Midbrain (tissue), 1 donor: ENCODE data around the gene FAT1.

Experiments used
- DNase-seq: peaks from one replicate; lab custom pipeline; 2025; lab: John Stamatoyannopoulos, UW

FAT1 gene

DNA sequence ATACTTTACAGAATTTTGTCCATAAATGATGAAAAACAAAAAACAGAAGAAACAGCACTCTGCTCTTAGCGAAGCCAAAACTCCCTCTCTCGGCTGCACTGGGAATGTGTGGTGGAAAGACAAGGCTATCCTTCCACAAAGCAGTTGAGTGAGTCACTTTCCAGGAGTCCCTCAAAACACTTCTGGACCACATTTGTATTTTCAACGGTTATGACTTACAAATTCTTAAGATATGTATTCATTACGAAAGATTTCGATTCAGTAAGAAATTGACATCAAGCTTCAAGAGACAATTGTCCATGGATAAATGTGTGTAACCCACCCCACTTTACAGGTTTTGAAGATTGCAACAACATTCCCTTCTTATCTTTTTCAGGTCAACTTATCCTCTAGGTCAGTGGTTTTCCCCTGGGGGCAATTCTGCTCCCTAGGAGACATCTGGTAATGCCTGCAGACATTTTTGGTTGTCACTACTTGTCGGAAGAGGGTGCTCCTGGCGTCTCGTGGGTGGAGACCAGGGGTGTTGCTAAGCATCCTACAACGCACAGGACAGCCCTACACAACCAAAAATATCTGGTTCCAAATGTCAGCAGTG lies 101.6 kb downstream of the FAT1 start:
- no peak for DNase-seq

- no peak for DNase-seq
Measured at GRCh38 chr4:186619088-186619487, 104.6 kb downstream of the FAT1 start.

GRCh38 chr4:186617921-186618320 lies 105.7 kb downstream of the FAT1 start:
- DNase-seq, result no peak

DNA sequence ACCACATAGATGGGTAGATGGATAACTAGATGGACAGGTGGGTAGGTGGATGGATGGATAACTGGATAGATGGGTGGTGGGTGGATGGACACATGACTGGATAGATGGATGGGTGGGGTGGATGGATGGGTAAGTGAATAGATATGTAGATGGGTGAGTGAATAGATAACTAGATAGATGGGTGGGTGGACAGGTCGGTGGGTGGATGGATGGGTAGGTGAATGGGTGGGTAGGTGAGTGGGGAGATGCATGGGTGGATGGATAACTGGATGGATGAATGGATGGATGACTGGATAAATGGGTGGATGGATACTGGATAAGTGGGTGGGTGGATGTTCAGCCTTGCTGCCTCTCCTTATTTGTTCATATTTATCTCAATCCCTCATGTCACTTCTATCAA lies 116.2 kb downstream of the FAT1 start:
- no peak for DNase-seq

- no peak for DNase-seq
Measured at GRCh38 chr4:186606591-186606992, 117.1 kb downstream of the FAT1 start.

DNA sequence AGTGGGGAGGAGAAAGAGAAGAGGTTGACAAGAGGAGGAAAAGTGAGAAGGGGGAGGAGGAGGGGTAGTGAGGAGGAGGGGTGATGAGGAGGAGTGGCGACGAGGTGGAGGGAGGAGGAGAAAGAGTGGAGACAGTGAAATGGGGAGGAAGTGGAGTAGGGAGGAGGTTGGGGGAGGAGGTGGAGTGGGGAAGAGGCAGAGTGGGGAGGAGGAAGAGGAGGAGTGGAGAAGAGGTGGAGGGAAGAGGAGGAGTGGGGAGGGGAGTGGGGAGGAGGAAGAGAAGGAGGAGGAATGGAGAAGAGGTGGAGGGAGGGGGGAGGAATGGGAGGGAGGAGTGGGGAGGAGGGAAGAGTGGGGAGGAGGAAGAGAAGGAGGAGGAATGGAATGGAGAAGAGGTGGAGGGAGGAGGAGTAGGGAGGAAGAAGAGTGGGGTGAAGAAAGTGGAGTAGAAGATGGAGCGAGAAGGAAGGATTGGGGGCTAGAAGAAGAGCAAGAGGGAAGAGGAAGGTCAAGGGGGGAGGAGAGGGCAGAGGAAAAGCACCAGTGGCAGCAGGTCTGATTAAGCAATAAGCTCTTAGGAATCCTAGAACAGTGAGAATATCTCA lies 118.3 kb downstream of the FAT1 start:
- no peak for DNase-seq

GRCh38 chr4:186604124-186604807 lies 119.4 kb downstream of the FAT1 start:
- DNase-seq, result no peak

- DNase-seq, result no peak
Measured at GRCh38 chr4:186602978-186603377, 120.7 kb downstream of the FAT1 start.

DNA sequence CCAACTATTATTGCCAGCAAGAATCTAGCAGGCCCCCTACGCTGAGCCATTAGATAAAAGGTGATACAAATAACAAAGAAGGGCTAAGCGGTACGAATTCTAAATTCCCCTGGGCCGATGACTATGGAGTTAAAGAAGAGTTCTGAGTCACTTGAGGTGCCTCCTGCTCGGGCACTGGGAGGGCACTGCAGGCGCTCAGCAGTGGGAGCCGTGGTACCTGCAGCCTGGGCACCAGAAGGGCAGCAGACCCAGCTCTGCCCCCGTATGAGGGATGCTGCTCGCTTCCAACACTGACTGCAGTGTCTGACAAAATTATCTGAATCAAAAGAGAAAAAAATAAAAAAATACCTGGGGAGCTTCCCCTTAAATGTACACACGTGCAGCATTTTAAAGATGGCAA lies 124.2 kb downstream of the FAT1 start:
- DNase-seq, result no peak

DNA sequence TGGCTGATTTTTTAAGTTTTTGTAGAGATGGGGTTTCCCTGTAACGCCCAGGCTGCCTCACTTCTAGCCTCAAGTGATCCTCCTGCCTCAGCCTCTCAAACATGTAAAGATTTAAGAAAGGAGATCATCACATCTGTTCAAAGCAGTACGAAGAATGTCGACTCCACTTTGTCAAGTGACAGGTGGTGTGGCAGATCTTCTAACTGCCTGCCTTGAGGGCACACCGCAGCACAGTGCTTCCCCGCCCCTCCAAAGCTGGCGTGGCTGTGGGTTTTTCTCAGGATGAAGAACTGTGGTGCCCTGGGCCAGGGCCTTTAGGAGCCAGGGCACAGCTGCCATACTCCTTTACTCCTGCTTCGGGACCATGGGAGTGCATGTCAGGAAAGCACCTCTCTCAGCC lies 125.0 kb downstream of the FAT1 start:
- DNase-seq, result no peak

- DNase-seq, result no peak
Measured at GRCh38 chr4:186596850-186597390, 126.7 kb downstream of the FAT1 start.

DNA sequence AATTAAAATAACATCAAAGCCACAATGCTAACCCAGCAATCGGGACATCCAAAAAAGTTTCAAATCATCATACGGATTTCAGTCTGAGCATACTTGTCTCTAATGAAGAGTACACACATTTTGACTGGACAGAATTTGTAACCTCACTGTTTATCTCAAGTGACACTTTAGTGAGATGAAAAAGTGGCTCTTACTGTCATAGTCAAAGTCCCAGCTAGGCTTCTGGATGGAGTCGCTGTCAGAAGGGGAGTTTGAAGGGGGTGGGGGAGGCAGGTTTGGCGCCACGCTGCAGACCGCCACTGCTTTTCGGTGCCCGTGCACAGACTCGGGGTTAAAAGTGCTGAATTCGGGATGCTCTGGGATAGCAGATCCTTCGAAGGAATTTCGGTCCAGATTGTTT lies 127.3 kb downstream of the FAT1 start:
- no peak for DNase-seq

GRCh38 chr4:186593587-186593973 lies 130.1 kb downstream of the FAT1 start:
- no peak for DNase-seq

DNA sequence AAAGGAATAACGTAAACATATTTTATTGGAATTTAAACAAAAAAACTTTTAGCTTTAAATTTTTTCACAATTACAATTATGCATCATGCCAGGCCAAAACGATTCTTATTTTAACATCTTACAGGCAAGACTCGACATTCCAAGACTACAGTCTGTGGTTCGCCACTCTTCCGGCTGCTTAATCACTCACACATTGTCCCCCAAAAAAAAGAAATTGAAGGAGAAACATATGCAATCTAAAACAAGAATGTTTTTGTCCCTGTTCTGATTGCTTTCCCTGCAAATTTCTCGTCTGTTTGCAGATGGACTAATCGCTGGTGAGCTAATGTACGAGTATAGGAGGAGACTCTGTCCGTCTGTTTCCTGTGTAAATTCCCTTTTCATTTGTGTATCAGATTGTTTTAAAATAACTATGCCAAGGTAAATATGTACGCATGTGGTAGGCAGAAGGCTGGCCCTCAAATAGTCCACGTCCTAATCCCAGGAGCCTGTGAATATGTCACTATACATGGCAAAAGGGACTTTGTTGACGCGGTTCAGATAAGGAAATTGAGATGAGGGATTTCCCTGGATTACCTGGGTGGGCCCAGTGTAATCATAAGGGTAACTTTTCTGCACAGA lies 130.6 kb downstream of the FAT1 start:
- DNase-seq, result no peak

GRCh38 chr4:186592445-186592844 lies 131.2 kb downstream of the FAT1 start:
- no peak for DNase-seq

- no peak for DNase-seq
Measured at GRCh38 chr4:186591651-186592050, 132.0 kb downstream of the FAT1 start.

DNA sequence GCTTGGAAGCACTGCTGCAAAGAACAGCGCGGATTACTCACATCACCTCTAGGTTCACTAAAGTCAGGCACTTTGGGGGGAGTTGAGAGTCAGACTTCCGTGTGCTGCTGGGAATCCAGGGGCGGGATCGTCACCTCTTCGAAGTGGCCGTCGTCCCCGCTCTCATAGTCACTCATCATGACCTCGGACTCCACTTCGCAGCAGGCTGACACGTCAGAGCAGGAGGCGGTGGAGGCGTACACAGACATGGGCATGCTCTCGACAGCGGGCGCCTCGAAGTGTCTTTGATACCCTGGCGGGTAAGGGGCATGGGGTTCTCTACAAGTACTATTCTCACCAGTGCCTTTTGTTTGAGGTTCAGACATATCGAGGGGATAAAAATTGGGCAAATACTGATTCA lies 135.2 kb downstream of the FAT1 start:
- no peak for DNase-seq

DNA sequence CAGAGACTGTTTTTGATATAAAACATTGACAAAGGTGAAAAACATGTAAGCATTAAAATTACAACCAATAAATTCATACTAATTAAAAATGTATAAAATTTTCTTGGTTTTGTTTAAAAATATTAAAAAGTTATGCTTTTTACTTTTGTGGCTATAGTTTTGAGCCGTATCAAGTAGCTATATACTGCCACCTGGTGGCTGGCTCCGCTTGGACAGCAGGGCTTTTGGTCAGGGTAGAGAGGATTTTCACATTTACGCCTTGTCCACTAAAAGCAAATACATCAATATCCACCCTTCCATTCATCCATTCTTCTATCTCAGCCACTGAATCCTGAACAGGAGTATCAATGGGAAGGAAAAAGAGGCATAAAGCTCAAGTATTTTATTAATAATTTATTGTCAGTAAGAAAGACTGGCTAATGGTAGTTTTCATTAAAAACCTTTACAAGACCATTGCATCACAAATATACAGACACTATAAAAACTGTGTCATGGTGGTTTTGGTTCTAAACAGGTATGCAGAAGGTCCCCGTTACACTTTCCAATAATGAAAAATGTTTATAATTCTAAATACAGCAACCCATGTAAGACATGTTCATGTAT lies 136.1 kb downstream of the FAT1 start:
- DNase-seq, result peak; percentile 31

DNA sequence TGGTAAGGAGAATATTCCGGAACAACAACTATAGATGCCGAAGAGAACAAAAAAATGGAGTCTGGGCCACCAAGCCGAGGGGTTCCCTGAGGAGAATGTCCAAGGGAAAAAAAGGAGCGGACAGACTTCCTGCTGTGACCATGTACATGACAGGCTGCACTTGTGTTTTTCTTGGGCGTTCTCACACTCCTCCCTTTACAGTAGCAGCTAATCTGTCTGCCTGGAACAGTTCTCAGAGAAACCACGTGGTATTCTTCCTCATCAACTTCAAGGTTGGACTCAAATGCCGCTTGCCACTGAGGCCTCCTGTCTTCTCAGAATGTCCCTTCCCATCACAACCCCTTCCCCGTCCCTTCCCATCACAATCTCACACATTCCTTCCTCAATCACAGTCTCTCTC lies 137.5 kb downstream of the FAT1 start:
- DNase-seq, result no peak

- DNase-seq, result no peak
Measured at GRCh38 chr4:186584912-186585311, 138.7 kb downstream of the FAT1 start.

- DNase-seq, result no peak
Measured at GRCh38 chr4:186581421-186581820, 142.2 kb downstream of the FAT1 start.

GRCh38 chr4:186580669-186581068 lies 143.0 kb downstream of the FAT1 start:
- DNase-seq, result no peak
